NOMO-1 (cell line): Measurements from ENCODE around the gene FOXP4.
A peak's percentile ranks its signal among the peaks of the same experiment; 100 is the strongest.

Experiments used
- DNase-seq, 2 experiments: peaks; one replicate each; lab custom pipeline; 2025; ENCODE audit not compliant: unreplicated experiment in 2 of 2; lab: John Stamatoyannopoulos, UW

The FOXP4 gene, protein sequence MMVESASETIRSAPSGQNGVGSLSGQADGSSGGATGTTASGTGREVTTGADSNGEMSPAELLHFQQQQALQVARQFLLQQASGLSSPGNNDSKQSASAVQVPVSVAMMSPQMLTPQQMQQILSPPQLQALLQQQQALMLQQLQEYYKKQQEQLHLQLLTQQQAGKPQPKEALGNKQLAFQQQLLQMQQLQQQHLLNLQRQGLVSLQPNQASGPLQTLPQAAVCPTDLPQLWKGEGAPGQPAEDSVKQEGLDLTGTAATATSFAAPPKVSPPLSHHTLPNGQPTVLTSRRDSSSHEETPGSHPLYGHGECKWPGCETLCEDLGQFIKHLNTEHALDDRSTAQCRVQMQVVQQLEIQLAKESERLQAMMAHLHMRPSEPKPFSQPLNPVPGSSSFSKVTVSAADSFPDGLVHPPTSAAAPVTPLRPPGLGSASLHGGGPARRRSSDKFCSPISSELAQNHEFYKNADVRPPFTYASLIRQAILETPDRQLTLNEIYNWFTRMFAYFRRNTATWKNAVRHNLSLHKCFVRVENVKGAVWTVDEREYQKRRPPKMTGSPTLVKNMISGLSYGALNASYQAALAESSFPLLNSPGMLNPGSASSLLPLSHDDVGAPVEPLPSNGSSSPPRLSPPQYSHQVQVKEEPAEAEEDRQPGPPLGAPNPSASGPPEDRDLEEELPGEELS

DNA sequence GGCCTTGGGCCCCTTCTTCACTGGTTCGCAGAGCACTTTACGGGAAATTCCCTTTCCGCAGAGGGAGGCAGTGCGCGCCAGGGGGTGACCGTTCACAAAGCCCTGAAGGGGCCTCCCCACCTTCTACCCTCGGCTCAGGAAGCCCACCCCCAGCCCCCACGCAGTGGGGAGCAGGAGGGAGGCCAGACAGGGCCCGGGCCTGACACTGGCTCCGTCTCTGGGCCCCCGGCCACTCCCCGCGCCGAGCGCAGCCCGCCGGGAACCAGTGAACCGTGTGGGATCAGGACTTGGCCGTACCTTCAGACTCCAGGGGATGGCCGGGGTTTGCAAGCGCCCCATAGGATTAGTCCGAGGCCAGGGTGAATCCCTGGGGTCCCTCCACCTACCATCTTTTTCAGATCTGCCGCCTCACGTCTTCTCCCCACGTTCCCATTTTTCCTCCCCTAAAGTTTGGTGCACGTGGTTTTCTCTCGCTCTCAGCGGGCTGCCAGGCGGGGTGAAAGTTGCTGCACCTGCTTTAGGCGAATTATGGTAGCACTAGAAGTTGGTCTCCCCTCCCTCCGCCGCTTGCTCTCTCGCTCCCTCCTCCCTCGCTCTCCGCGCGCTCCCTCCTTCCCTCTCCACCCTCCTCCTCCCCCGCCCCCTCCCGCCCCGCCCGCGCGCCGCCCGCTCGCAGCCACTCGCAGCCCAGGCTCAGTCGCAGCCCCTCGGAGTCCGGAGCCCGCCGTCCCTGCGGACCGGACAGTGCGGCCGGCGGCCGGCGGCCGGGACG lies at the start of gene FOXP4:
Gene FOXP4 (plus strand): TSS at position 679 of the 772 bp plus-strand sequence. CDS start 19,380 bp downstream, outside the sequence.
- peak; percentile 87 to 91 for DNase-seq

GRCh38 chr6:41497573-41497972 lies 48.6 kb upstream of the FOXP4 start:
- no peak for DNase-seq

- no peak for DNase-seq
These were observed 48.2 kb upstream of the FOXP4 start for GRCh38 chr6:41497994-41498393.

DNA sequence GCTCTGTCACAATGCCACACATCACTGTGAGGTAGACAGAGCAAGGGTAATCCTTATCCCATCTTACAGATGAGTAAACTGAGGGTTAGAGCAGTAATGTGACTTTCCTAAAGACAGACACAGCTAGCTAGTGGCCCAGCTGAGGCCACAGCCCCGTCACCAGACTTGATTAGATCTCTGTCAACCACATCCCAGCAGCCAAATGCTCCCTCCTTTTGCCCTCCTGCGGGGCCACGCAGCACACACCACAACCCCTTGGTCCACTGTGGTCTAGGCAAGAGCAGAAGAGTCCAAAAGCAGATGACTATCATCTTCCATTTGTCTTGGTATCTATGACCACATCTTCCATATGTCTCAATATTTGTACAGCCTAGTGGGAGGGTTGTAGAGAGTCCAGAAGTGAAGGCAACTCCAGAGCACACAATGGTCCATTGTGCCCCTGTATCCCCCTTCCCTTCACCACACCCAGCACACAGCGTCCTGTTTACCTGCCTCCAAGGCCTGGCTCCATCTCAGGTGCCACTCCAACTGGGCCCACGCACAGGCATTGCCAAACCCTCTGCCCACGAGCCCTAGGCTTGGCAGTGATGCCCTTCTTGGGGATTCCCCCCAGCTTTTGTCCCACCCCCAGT lies 47.1 kb upstream of the FOXP4 start:
- no peak for DNase-seq

GRCh38 chr6:41500561-41500960 lies 45.6 kb upstream of the FOXP4 start:
- no peak for DNase-seq

DNA sequence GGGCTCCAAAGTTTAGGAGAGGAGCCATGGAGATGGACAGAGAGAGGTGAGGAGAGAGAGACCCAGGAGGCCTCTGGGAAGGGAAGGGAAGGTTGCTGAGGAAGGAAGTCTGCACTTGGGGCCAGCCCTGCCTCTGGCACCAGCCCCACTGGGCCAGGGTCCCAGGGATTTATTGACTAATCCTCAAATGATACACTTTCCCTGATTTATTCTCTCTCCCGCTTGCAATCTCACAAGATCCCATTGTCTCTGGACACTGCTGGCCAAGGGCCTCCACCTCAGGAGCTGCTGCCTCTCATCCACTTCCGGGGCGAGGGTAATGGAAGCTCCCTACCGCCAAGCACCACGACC lies 43.6 kb upstream of the FOXP4 start:
- no peak for DNase-seq

GRCh38 chr6:41502917-41503671 lies 43.1 kb upstream of the FOXP4 start:
- DNase-seq = no peak

DNA sequence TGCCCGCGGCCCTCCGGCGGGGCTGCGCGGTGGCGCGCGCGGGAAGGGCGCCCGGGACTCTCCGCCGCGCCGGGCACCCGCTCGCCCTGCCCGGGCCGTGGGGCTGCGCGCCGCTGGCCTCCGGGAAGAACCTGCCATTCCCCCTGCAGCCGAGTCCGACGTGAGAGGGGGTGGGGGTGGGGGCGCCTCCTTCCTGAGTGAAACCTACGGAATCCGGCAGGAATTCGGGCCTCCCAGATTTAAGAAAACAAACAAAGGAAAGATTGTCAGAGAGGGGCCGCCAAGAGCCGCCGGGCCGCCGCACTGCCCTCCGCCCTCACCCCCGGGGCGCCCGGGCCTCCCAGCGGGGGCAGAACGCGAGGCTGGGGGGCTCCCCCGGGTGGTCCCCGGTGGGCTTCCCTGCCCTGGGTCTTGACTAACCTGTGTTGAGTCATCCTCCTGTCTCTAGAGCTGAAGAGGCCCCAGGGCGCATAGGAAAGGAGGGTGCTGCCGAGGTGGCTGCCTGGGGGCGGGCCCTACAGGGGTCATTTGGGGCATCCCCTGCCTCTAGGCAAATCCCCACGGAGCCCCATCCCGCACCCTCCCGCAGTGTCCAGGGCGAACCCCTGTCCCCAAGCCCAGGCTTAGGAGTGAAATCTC lies 42.2 kb upstream of the FOXP4 start:
- DNase-seq = no peak

GRCh38 chr6:41504466-41505121 lies 41.6 kb upstream of the FOXP4 start:
- DNase-seq = no peak

- DNase-seq = peak; percentile 15 to 31
These were observed 40.8 kb upstream of the FOXP4 start for GRCh38 chr6:41505122-41506049.

- DNase-seq = no peak
These were observed 37.7 kb upstream of the FOXP4 start for GRCh38 chr6:41508479-41508878.

GRCh38 chr6:41509580-41509979 lies 36.6 kb upstream of the FOXP4 start:
- DNase-seq = no peak

- no peak for DNase-seq
These were observed 34.6 kb upstream of the FOXP4 start for GRCh38 chr6:41511443-41512060.

DNA sequence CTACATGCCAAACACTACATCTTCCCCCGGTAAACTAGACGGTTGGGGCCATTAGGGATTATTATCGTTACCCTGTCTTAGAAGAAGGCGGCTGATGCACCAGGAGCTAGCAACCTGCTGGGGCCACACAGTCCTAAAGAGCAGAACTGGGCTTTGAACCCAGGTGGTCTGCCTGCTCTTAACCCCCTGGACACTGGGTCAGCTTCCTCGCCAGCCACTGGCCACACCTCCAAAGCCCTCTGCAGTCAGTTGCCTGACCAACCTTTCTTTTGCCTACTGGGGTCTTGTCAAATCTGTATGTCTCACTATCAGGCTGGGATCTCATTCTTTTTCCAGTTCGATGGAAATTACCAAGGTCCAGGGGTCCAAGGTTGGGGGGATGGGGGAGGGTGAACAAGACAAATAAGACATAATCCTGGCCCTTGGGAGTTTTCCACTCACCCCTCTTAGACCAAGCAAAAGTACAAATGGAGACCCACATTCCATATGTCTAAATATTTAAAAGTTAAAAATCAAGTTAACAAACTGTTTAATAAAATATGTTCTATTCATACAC lies 34.0 kb upstream of the FOXP4 start:
- no peak for DNase-seq

GRCh38 chr6:41515995-41516394 lies 30.2 kb upstream of the FOXP4 start:
- no peak for DNase-seq

DNA sequence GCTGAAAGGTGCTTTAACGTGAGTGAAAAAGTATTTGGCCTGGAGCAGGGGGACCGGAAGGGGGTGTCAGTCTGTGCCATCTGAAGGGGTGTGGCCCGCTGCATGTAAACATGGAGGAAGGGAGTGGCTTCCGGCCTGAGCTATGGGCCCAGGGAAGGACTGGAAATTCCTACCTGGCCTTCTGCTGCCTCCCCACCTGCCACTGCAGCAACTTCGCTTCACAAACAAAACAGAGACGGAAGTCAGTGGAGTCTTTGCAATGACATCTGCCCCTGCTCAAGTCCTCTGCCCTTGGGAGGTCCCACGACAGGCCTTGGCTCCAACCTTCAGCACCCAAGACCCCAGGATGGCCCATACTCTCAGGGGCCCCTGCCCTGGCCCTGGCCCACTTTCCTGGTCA lies 28.1 kb upstream of the FOXP4 start:
- no peak for DNase-seq

DNA sequence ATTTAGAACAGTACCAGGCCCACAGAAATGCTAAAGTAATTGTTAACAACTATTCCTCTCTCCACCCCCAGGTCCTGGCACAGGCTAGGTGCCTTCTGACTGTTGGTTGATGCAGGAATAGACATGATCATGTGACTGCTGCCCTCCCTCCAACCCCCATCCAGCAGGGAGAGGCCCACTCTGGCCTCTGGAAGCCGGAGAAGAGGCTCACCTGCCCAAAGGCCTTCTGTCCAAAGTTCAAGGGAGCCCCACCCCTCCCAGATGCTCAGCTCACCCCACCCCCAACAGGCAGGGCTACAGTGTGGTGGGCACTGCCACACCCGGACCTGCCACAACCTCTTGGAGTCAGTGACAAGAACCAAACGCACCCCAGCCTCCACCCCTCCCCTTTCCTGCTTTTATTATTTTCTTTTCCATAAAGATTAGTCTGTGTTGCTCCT lies 26.9 kb upstream of the FOXP4 start:
- DNase-seq = no peak
